Mucosa of stomach (tissue), 1 donor: ENCODE results near the gene WDR55.
A peak's percentile ranks its signal among the peaks of the same experiment; 100 is the strongest.
"Not testable (repeated sequence)": the region's sequence is repeated elsewhere in the genome, so short reads cannot be mapped to it uniquely, and the experiment has no call there.

Source experiments
- H3K27me3 ChIP-seq: one replicate; pipeline ENCODE4 v1.7.0; 2013; ENCODE audit warnings: mild to moderate bottlenecking, low read length; ENCODE audit not compliant: control insufficient read depth, insufficient read depth
- H3K36me3 ChIP-seq: one replicate; pipeline ENCODE4 v1.7.0; 2013; ENCODE audit warnings: low read length; ENCODE audit not compliant: control insufficient read depth, insufficient read depth
- H3K4me1 ChIP-seq: one replicate; pipeline ENCODE4 v1.7.0; 2013; ENCODE audit warnings: mild to moderate bottlenecking, low read length; ENCODE audit not compliant: control insufficient read depth, insufficient read depth
- H3K4me3 ChIP-seq: one replicate; pipeline ENCODE4 v1.7.0; 2013; ENCODE audit warnings: low read length
- H3K9ac ChIP-seq: one replicate; pipeline ENCODE4 v1.7.0; 2013; ENCODE audit warnings: mild to moderate bottlenecking, low read length, moderate library complexity
- H3K9me3 ChIP-seq: one replicate; pipeline ENCODE4 v1.7.0; 2013; ENCODE audit warnings: mild to moderate bottlenecking, low read length, moderate library complexity; ENCODE audit not compliant: control insufficient read depth
- donor health status: Pancreatic carcinoma.

WDR55 gene

DNA sequence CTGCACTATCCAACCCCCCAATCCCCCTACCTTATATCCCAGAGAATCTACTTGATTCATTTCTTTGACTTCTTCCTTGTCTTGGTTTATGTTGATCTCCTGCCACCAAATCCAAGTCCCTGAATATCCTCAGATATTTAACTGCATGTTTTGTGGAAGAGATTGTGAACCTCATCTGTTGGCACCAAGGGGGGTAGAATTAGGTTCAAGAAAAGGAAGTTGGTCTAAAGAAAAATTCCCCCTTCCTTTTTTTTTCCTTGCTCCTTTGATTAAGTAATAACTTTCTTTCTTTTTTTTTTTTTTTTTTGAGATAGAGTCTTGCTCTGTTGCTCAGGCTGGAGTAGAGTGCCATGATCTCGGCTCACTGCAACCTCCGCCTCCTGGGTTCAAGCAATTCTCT lies 31.2 kb upstream of the WDR55 start:
- H3K4me3 ChIP-seq, result no peak overlapping the region

DNA sequence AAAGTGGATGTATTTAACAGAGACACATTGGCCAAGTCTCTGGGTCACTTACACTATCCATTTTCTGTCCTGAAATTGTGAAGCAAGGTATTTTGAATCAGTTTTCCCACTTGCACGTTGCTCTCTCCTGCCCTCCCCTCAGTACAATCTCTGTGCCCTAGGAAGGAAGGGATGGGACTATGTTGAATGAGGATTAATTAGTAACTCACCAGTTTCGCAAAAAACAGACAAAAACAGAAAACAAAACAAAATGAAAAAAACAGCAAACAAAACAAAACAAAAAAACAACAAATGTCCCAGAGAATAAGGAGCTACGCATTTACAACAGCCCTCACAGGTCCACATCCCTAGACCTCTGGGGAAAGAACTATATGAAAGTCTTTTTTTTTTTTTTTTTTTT lies 30.6 kb upstream of the WDR55 start:
- peaks cover 12% of the 10 kb centered on the region for H3K4me1 ChIP-seq

More for the DNA sequence above, 31.2 kb upstream of the WDR55 start:
- Histone ChIP-seq H3K4me1 (peaks cover 12% of the 10 kb centered on the region), H3K9ac (peak overlapping the region; percentile 62), H3K27me3 (no peaks in the 10 kb centered on the region), H3K9me3 (no peaks in the 10 kb centered on the region), H3K36me3 (no peaks in the 10 kb centered on the region)

DNA sequence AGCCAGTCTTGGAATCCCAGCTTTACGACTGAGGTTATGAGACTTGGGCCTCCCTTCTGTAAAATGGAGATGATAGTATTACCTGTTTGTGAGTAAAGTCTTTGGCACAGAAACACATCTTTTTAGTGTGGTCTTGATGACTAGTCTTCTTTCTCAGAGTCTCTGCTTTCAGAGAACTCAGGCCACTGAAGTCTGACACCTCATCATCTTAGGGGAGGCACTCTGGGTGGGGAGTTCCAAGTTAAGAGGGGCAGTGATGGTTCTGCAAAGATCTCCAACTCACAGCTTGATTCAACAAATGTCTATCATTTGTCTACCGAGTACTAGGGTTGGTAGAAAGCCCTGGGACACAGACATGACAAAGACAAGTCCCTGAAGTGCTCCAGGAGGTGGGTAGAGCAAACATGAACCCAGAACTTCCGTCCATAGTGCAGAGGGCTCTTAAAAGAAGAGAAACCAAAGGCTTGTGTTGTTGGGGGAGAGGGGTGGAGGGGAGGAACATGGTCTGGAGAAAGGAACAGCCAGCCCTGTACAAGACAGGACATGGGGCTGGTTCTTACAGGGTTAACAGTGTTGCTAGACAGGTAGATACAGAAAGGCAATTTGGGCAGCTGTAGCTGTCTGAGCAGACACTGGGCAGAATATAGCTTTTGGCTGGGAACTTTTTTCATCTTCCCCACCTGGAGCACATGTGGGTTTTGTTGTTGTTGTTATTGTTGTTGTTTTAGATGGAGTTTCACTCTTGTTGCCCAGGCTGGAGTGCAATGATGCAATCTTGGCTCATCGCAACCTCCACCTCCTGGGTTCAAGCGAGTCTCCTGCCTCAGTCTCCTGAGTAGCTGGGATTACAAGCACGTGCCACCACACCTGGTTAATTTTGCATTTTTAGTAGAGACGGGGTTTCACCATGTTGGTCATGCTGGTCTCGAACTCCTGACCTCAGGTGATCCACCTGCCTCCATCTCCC lies 29.1 kb upstream of the WDR55 start:
- no peaks in the 10 kb centered on the region for H3K27me3 ChIP-seq
- H3K9ac ChIP-seq, result no peak overlapping the region
- peaks cover 18% of the 10 kb centered on the region for H3K4me1 ChIP-seq
- H3K36me3 ChIP-seq, result no peaks in the 10 kb centered on the region
- no peak overlapping the region for H3K4me3 ChIP-seq
- no peaks in the 10 kb centered on the region for H3K9me3 ChIP-seq

More for the DNA sequence above, 30.6 kb upstream of the WDR55 start:
- H3K9me3 ChIP-seq, result no peaks in the 10 kb centered on the region
- H3K4me3 ChIP-seq, result no peak overlapping the region
- no peaks in the 10 kb centered on the region for H3K36me3 ChIP-seq
- no peak overlapping the region for H3K9ac ChIP-seq
- no peaks in the 10 kb centered on the region for H3K27me3 ChIP-seq

DNA sequence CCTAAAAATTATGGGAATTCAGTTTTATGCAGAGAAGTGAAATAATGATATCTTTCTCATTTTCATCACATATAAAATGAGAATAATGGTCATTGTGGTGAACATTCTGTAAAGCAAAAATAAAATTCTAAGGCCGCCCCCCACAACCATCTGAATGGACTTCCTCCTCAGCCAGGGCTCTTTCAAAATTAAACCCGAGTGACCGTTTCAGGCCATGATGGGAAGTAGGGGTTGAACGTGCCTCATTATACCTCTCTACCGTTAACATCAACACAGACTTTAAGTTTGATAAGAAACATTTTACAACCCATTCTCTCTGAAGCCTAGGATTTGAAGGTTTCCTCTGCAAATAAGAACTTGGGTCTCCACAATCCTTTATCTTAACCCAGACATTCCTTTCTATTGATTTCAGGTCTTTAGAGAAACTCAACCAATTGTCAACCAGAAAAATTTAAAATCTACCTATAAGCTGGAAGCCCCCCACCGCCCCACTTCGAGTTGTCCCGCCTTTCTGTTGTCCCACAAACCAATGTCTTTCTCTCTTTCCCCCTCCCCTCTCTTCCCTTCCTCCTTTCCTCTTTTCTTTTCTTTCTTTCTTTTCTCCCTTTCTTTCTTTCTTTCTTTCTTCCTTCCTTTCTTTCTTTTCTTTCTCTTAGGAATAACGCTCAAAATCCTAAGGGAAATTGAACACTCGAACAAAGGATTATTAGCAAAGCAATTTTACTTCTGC lies 27.2 kb upstream of the WDR55 start:
- Histone ChIP-seq H3K4me1 (peaks cover 11% of the 10 kb centered on the region), H3K27me3 (no peaks in the 10 kb centered on the region), H3K4me3 (no peak overlapping the region), H3K9me3 (no peaks in the 10 kb centered on the region), H3K9ac (no peak overlapping the region), H3K36me3 (no peaks in the 10 kb centered on the region)

DNA sequence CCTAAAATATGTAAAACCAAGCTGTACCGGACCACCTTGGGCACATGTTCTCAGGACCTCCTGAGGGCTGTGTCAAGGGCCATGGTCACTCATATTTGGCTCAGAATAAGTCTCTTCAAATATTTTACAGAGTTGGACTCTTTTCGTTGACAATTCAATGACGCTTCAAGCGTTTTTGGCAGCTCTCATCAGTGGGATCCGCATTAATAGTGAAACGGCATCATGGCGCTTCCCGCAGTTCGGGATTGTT lies 25.9 kb upstream of the WDR55 start:
- H3K9me3 ChIP-seq, H3K27me3 ChIP-seq, H3K36me3 ChIP-seq, H3K4me3 ChIP-seq, H3K4me1 ChIP-seq: not testable (repeated sequence)
- H3K9ac ChIP-seq, result peak overlapping the region; percentile 62

DNA sequence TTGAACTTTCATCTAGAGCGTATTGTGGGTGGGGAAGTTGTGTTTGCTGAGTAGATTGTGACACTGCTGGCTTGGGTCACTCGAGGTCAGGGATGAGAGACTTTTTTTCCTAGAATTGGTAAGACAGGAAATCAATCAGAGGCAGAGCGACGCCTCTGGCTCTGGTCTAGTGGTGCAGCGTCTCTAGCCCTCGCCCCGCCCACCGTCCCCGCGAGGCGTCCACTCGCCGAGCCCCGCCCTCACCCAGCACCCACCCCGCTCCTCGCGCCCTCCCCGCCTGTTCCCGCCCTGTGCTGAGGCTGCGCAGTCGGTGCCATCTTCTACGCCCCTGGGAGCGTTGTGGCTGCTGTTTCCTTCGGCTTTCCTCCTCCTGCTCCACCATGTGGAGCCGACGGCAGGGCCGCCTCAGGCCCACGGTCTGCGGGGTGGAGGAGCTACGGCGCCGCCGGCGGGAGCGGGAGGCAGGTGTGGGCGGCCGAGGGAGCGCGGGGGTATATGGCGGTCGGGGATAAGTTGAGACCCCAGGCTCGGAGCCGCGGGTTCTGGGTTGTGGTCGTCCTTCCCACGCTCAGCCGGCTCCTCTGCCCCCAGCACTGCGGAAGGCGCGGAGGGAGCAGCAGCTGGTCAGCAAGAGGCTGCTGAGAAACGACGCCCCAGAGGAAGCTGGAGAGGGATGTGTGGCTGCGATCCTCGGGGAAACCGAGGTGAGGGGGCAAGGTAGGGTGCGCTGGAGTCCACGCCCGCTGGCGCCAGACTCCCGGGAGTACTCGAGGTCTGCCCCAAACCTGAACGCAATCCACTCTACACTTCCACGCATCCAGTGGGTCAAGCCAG lies 25.3 kb upstream of the WDR55 start, which contains the start of gene TMCO6:
Gene TMCO6, plus strand, starts transcription at position 304 of the 834 bp plus-strand sequence. Its CDS starts 77 bp downstream, at position 381.
- peak within 1 kb of the TSS; percentile 62 for H3K9ac ChIP-seq
- no peaks in the 10 kb centered on the region for H3K27me3 ChIP-seq
- H3K4me1 ChIP-seq, result peaks cover 6% of the 10 kb centered on the region
- H3K36me3 ChIP-seq, result no peaks in the 10 kb centered on the region
- H3K9me3 ChIP-seq, result no peaks in the 10 kb centered on the region
- H3K4me3 ChIP-seq, result no peak within 1 kb of the TSS

DNA sequence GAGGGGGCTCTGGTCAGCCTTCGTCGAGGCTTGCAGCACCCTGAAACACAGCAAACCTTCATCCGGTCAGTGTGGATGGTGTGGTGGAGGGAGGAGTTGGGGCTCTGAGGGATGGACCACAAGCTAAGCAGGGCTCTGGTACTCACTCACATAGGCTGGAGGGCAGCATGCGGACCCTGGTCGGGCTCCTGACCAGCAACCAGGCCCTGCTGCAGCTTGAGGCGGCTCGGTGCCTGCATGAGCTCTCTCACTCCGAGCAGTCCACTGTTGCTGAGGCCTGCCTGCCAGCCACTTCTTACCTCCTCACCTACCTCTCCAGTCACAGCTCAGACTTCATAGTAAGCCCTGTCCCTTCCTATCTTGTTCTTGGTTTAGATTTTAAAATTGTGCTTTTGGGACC lies 23.0 kb upstream of the WDR55 start:
- Histone ChIP-seq H3K4me3 (no peak overlapping the region), H3K36me3 (no peaks in the 10 kb centered on the region), H3K9me3 (no peaks in the 10 kb centered on the region), H3K9ac (no peak overlapping the region), H3K27me3 (no peaks in the 10 kb centered on the region), H3K4me1 (peaks cover 11% of the 10 kb centered on the region)

DNA sequence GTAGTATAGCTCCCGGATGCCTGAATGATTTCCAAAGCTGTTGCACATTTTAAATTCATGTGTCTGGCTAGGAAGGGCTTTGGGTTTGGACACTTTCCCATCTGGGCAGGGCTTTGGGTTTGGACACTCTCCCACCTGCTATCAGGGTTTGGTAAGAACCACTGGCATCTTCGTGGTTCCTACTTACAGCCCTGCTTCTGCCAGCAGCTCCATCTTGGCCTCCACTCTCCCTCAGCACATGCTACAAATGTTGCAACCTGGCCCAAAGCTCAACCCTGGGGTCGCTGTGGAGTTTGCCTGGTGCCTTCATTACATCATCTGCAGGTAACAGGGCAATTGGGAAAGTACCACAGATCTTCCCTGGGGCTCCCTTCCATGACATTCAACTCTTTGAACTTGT lies 22.0 kb upstream of the WDR55 start:
- Histone ChIP-seq H3K4me1 (peaks cover 12% of the 10 kb centered on the region), H3K9me3 (no peaks in the 10 kb centered on the region)

DNA sequence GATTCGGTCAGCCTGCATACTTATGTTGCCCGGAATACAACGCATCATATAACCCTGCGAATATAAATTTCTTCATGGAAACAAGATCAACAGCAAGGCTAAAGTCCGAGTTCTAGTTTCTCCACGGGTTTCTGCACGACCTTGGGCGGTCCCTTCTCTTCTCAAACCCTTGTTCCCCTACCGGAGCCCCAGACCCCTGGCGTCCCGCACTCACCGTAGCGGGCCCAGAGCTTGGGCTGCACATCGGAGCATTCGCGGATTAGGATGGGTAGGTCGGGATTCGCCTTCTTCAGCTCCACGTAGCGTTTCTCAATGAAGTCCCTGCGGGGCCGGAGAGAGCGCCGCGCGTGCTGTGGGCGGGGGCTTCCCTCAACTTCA lies 17.7 kb upstream of the WDR55 start:
- no peaks in the 10 kb centered on the region for H3K36me3 ChIP-seq
- H3K9me3 ChIP-seq, result no peaks in the 10 kb centered on the region
- peak overlapping the region; percentile 74 for H3K4me3 ChIP-seq
- H3K27me3 ChIP-seq, result no peaks in the 10 kb centered on the region
- H3K9ac ChIP-seq, result peak overlapping the region; percentile 85
- H3K4me1 ChIP-seq, result peaks cover 6% of the 10 kb centered on the region

More for the DNA sequence above, 22.0 kb upstream of the WDR55 start:
- Histone ChIP-seq H3K4me3 (no peak overlapping the region), H3K36me3 (no peaks in the 10 kb centered on the region), H3K27me3 (no peaks in the 10 kb centered on the region), H3K9ac (no peak overlapping the region)

DNA sequence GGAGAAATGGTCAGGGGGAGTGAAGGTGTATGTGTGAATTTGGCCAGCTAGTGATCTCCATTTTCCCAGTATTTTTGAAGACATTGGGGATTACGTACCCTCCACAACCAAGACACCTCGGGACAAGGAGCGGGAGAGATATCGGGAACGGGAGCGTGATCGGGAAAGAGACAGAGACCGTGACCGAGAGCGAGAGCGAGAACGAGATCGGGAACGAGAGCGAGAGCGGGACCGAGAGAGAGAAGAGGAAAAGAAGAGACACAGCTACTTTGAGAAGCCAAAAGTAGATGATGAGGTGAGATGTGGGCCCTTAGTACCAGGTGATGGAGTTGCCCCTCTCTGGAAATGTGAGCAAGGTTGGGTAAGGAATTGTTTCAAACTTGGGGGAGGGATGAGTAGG lies 5.8 kb upstream of the WDR55 start:
- Histone ChIP-seq H3K9ac (no peak overlapping the region), H3K27me3 (no peaks in the 10 kb centered on the region), H3K4me3 (no peak overlapping the region), H3K9me3 (no peaks in the 10 kb centered on the region), H3K4me1 (no peaks in the 10 kb centered on the region), H3K36me3 (peaks cover 13% of the 10 kb centered on the region)

DNA sequence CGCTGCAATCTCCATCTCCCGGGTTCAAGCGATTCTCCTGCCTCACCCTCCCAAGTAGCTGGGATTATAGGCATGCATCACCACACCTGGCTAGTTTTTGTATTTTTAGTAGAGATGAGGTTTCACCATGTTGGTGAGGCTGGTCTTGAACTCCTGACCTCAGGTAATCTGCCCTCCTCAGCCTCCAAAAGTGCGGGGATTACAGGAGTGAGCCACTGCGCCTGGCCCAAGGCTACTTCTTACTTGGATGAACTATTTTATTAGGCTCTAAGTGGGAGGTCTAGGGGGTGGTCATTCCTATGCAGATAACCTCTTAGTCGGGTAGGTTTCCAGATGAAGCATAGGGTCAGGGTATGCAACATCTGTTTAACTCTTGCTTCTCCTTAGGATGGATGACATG lies 4.3 kb upstream of the WDR55 start:
- H3K9ac ChIP-seq, H3K4me1 ChIP-seq, H3K27me3 ChIP-seq, H3K9me3 ChIP-seq, H3K4me3 ChIP-seq: not testable (repeated sequence)
- H3K36me3 ChIP-seq, result peaks cover 11% of the 10 kb centered on the region

DNA sequence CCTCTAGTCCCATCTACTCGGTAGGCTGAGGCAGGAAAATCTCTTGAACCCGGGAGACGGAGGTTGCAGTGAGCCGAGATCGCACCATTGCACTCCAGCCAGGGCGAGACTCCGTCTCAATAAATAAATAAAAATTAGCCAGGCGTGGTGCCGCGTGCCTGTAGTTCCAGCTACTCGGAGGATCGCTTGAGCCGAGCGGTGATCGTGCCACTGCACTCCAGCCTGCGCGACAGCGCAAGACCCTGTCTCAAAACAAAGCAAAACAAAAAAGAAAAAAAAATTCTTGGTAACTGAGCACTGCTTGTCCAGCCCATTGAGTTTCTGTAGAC lies 710 bp upstream of the WDR55 start:
- Histone ChIP-seq H3K4me3 (peak overlapping the region; percentile 87), H3K4me1 (no peaks in the 10 kb centered on the region), H3K9ac (peak overlapping the region; percentile 68), H3K27me3 (no peaks in the 10 kb centered on the region), H3K9me3 (no peaks in the 10 kb centered on the region), H3K36me3 (peaks cover 13% of the 10 kb centered on the region)
